Small intestine (tissue), 16 donors: Measurements from ENCODE around the gene MBL2. TPM values are rescaled to one million over a fixed set of nuclear protein-coding genes. Genes with fewer than 3 reads are reported as not detected.

Experiments used
- DNase-seq, 2 donors: peaks; one replicate each; pipeline versions ENCODE4 v3.0.0 to v3.0.0-alpha.2; 2013
- FAIRE-seq: peaks from 2 replicates; lab custom pipeline; 2012; peaks lifted over from hg19 to GRCh38; lab: Jason Lieb, UNC
- H3K27ac ChIP-seq, 3 donors: one replicate each; pipeline ENCODE4 v1.5.1; 2013; ENCODE audit warnings: low read length in 2 of 3, mild to moderate bottlenecking in 2 of 3, control low read depth in 1 of 3, inconsistent platforms in 1 of 3, low read depth in 1 of 3, moderate library complexity in 1 of 3
- H3K27me3 ChIP-seq, 3 donors: one replicate each; pipeline ENCODE4 v1.6.1; 2013; ENCODE audit warnings: low read length in 3 of 3, inconsistent platforms in 1 of 3; ENCODE audit not compliant: control insufficient read depth in 3 of 3, insufficient read depth in 3 of 3
- H3K36me3 ChIP-seq, 3 donors: one replicate each; pipeline ENCODE4 v1.6.1; 2013; ENCODE audit warnings: low read length in 3 of 3, inconsistent platforms in 1 of 3, low read depth in 1 of 3, mild to moderate bottlenecking in 1 of 3, moderate library complexity in 1 of 3; ENCODE audit not compliant: control insufficient read depth in 3 of 3, insufficient read depth in 2 of 3
- H3K4me1 ChIP-seq, 3 donors: one replicate each; pipeline ENCODE4 v1.6.1; 2013; ENCODE audit warnings: low read length in 2 of 3, inconsistent platforms in 1 of 3, low read depth in 1 of 3, mild to moderate bottlenecking in 1 of 3, moderate library complexity in 1 of 3; ENCODE audit not compliant: control insufficient read depth in 3 of 3, insufficient read depth in 2 of 3
- H3K4me3 ChIP-seq, 3 donors: one replicate each; pipeline ENCODE4 v1.5.1; 2013; ENCODE audit warnings: low read length in 3 of 3, control low read depth in 1 of 3, inconsistent platforms in 1 of 3, low read depth in 1 of 3, mild to moderate bottlenecking in 1 of 3, moderate library complexity in 1 of 3
- H3K9me3 ChIP-seq, 2 donors: one replicate each; pipeline ENCODE4 v1.6.1; 2013; ENCODE audit warnings: low read depth in 1 of 2, low read length in 1 of 2; ENCODE audit not compliant: control insufficient read depth in 2 of 2, insufficient read depth in 1 of 2
- WGBS, 3 donors: extraction: QIAGEN DNeasy Blood & Tissue Kit; methylation state at CpG; one replicate each; pipeline ENCODE4 v1.1.7; 2013; 5-methylcytosine and 5-hydroxymethylcytosine counted together
- long read RNA-seq, 10 donors: transcript quantifications; one replicate each; lab custom pipeline, GENCODE V29; 2026
- polyA plus RNA-seq, 4 donors: library from polyadenylated mRNA; stranded (reverse) in 3 of 4; unstranded in 1 of 4; fragments of 200-250 nt in 3 of 4; fragments of 120-200 nt in 1 of 4; gene quantifications; one replicate each; pipeline versions ENCODE4 v1.2.1 to v1.2.3, GENCODE V29; 2013
- donor health status: healthy with polysubstance abuse.
- donor health status: control.
- donor health status: control.
- donor health status: Bipolar disorder and iron deficiency.
- donor health status: healthy.

Gene MBL2
- under 1 TPM in 1 of 4 donors, not detected in 3; 0.01 TPM for polyA plus RNA-seq
- long read RNA-seq, donor 1 = 0 reads
- long read RNA-seq, donor 2 = 0 reads
- long read RNA-seq, donor 3 = 0 reads
- long read RNA-seq, donor 4 = 0 reads
- long read RNA-seq, donor 5 = 0 reads
- long read RNA-seq, donor 6 = 0 reads
- long read RNA-seq, donor 7 = 0 reads
- long read RNA-seq, donor 8 = 0 reads
- long read RNA-seq, donor 9 = 0 reads
- long read RNA-seq, donor 10 = 0 reads

DNA sequence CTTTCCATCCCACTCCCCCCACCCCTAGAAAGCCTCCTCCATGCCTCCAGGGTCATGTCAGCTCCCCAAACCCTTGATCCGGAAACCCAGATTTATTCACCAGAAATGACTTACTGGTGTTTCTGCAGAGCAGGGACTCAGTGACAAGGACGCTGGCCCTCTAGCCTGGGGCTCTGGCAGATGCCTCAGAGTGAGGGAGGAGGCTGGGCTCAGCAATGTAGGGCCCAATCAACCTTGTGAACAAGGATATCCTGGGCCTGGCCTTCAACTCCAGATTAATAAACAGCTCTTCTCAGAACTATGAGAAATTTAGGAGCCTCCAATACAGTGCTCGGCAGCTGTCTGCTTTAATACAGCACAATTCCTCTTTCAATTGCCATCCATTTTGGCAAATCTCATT is at the start of gene MBL2:
TSS of gene MBL2 (minus strand) at position 162 of the 400 bp plus-strand sequence. CDS start 1,149 bp downstream, outside the sequence.
- WGBS, 3 donors = 84 to 92% (median 87%) methylated on average over 3 of the region's 3 CpGs
- Histone ChIP-seq H3K27ac (no peak within 1 kb of the TSS), H3K36me3 (no peaks in the 10 kb centered on the region), H3K4me3 (no peak within 1 kb of the TSS), H3K4me1 (peaks cover 0 to 23% (median 5%) of the 10 kb centered on the region in 3 donors), H3K27me3 (no peaks in the 10 kb centered on the region), H3K9me3 (no peaks in the 10 kb centered on the region)
- FAIRE-seq (no peak), DNase-seq (no peak)

DNA sequence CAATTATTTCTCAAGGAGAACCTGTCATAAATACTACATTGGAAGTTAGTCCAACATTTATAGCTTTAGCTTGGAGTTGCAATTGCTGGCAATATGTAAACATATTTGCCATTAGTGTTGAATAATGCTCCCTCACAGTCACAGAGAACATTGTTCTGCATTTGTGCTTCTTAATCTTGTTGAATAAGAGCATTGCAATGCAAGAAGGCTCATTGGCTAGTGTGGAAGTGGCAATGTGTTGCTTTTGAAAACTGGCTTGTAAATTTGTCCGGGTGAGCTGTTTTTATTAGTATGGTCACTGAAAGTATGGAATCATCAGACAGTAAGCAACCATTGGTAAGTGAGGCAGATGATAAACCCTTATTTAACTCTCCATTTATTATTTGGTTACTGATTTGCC is 47.7 kb upstream of the MBL2 start:
- Histone ChIP-seq H3K36me3 (no peaks in the 10 kb centered on the region), H3K27ac (no peak overlapping the region), H3K4me1 (peaks cover 0 to 3% (median 0%) of the 10 kb centered on the region in 3 donors), H3K9me3 (no peaks in the 10 kb centered on the region), H3K27me3 (no peaks in the 10 kb centered on the region), H3K4me3 (no peak overlapping the region)
- no peak for DNase-seq
- no peak for FAIRE-seq
- WGBS, 3 donors = 39 to 71% (median 60%) methylated on average over 1 of the region's 1 CpG

DNA sequence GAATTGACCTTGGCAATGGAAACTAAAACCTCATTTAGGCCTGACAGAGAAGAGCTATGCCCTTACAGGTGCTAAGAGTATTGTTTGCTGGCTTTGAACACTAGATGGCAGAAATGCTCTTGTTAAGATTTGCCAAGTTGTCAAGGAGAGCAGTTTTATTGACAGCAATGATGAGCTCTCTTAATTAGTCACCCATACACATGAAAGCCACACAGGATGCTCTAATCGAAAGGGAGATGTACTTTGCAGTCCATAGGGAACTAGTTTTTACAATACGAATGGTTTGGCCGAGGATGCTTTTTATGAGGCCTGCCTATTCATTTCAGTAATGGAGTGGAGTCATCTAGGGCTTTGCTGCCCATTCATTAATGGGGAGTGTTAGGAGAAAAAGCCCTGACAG is 45.4 kb upstream of the MBL2 start:
- Histone ChIP-seq H3K4me1 (peaks cover 0 to 3% (median 0%) of the 10 kb centered on the region in 3 donors), H3K27ac (no peak overlapping the region), H3K36me3 (no peaks in the 10 kb centered on the region), H3K27me3 (no peaks in the 10 kb centered on the region), H3K4me3 (no peak overlapping the region), H3K9me3 (no peaks in the 10 kb centered on the region)
- FAIRE-seq (no peak), DNase-seq (peak; percentile 77 to 84)
- WGBS, 3 donors = 21 to 35% (median 22%) methylated on average over 3 of the region's 3 CpGs

- DNase-seq = no peak
- H3K27ac ChIP-seq = no peak overlapping the region
- H3K4me3 ChIP-seq = no peak overlapping the region
- 47 to 76% (median 69%) methylated on average over 5 of the region's 5 CpGs for WGBS, 3 donors
- H3K4me1 ChIP-seq = peaks cover 0 to 6% (median 2%) of the 10 kb centered on the region in 3 donors
- no peak for FAIRE-seq
- no peaks in the 10 kb centered on the region for H3K36me3 ChIP-seq
- no peaks in the 10 kb centered on the region for H3K27me3 ChIP-seq
- no peaks in the 10 kb centered on the region for H3K9me3 ChIP-seq
Measured at GRCh38 chr10:52814506-52814905, 41.9 kb upstream of the MBL2 start.

GRCh38 chr10:52811776-52812175 is 39.2 kb upstream of the MBL2 start:
- Histone ChIP-seq H3K4me3 (no peak overlapping the region), H3K4me1 (peaks cover 0 to 6% (median 2%) of the 10 kb centered on the region in 3 donors), H3K27me3 (no peaks in the 10 kb centered on the region), H3K27ac (no peak overlapping the region), H3K9me3 (no peaks in the 10 kb centered on the region), H3K36me3 (no peaks in the 10 kb centered on the region)
- DNase-seq (peak; percentile 50 to 63), FAIRE-seq (no peak)

DNA sequence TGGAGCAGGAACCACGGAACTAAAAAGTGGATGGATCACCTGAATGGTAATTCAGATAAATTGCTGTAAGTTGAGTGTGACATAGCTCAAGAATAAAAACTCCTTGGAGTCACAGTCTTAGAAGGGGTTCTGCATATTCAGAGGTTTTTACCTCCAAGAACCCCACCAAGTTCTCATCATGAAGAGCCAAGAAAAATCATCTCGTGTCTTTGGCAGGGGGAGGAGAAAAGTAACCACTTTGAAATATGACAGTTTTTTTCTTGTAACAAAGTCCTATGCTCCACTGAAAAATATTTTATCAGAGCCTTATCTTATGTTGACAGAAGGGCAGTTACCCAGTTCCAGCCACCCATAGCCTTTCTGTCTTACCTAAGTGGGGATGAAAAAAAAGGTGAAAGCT is 38.2 kb upstream of the MBL2 start:
- H3K27ac ChIP-seq = peak overlapping the region in 1 of 3 donors; percentile 56
- peak; percentile 17 to 42 for DNase-seq
- WGBS, 3 donors = 36 to 55% (median 41%) methylated on average over 2 of the region's 2 CpGs

GRCh38 chr10:52807803-52808202 is 35.2 kb upstream of the MBL2 start:
- no peak overlapping the region for H3K27ac ChIP-seq
- peaks cover 0 to 6% (median 2%) of the 10 kb centered on the region in 3 donors for H3K4me1 ChIP-seq
- no peak for FAIRE-seq
- DNase-seq = no peak
- no peaks in the 10 kb centered on the region for H3K36me3 ChIP-seq
- 47 to 67% (median 60%) methylated on average over 2 of the region's 2 CpGs for WGBS, 3 donors
- no peaks in the 10 kb centered on the region for H3K9me3 ChIP-seq
- H3K27me3 ChIP-seq = no peaks in the 10 kb centered on the region
- no peak overlapping the region for H3K4me3 ChIP-seq

More for the DNA sequence above, 38.2 kb upstream of the MBL2 start:
- Histone ChIP-seq H3K4me1 (peaks cover 0 to 6% (median 2%) of the 10 kb centered on the region in 3 donors), H3K36me3 (no peaks in the 10 kb centered on the region), H3K9me3 (no peaks in the 10 kb centered on the region), H3K27me3 (no peaks in the 10 kb centered on the region), H3K4me3 (peak overlapping the region in 1 of 3 donors; percentile 15)
- FAIRE-seq = no peak

GRCh38 chr10:52805414-52806285 is 33.1 kb upstream of the MBL2 start:
- WGBS, 3 donors = 73 to 77% (median 74%) methylated on average over 24 to 25 of the region's 25 CpGs
- H3K27ac ChIP-seq = no peak overlapping the region
- H3K4me3 ChIP-seq = no peak overlapping the region
- no peaks in the 10 kb centered on the region for H3K36me3 ChIP-seq
- no peak for FAIRE-seq
- H3K9me3 ChIP-seq = peaks cover 0 to 6% of the 10 kb centered on the region in 2 donors
- H3K27me3 ChIP-seq = no peaks in the 10 kb centered on the region
- no peak for DNase-seq
- H3K4me1 ChIP-seq = no peaks in the 10 kb centered on the region
